Neuron (in vitro differentiated cells): ENCODE data around the gene PROM1.

Experiments
- H2AFZ ChIP-seq: one replicate; pipeline ENCODE4 v1.6.1; 2013; ENCODE audit warnings: low read depth, mild to moderate bottlenecking, inconsistent platforms, low read length, moderate library complexity
- H3K27me3 ChIP-seq: one replicate; pipeline ENCODE4 v1.6.1; 2013; ENCODE audit warnings: low read length; ENCODE audit not compliant: insufficient read depth
- H3K36me3 ChIP-seq: one replicate; pipeline ENCODE4 v1.6.1; 2013; ENCODE audit warnings: low read length; ENCODE audit not compliant: insufficient read depth
- H3K4me1 ChIP-seq: one replicate; pipeline ENCODE4 v1.6.1; 2013; ENCODE audit warnings: low read length; ENCODE audit not compliant: insufficient read depth
- H3K4me3 ChIP-seq: 2 replicates; pipeline ENCODE4 v1.5.1; 2013; ENCODE audit warnings: mild to moderate bottlenecking, low read length, moderate library complexity
- H3K9me3 ChIP-seq: one replicate; pipeline ENCODE4 v1.6.1; 2013; ENCODE audit warnings: low read length

The PROM1 gene

DNA sequence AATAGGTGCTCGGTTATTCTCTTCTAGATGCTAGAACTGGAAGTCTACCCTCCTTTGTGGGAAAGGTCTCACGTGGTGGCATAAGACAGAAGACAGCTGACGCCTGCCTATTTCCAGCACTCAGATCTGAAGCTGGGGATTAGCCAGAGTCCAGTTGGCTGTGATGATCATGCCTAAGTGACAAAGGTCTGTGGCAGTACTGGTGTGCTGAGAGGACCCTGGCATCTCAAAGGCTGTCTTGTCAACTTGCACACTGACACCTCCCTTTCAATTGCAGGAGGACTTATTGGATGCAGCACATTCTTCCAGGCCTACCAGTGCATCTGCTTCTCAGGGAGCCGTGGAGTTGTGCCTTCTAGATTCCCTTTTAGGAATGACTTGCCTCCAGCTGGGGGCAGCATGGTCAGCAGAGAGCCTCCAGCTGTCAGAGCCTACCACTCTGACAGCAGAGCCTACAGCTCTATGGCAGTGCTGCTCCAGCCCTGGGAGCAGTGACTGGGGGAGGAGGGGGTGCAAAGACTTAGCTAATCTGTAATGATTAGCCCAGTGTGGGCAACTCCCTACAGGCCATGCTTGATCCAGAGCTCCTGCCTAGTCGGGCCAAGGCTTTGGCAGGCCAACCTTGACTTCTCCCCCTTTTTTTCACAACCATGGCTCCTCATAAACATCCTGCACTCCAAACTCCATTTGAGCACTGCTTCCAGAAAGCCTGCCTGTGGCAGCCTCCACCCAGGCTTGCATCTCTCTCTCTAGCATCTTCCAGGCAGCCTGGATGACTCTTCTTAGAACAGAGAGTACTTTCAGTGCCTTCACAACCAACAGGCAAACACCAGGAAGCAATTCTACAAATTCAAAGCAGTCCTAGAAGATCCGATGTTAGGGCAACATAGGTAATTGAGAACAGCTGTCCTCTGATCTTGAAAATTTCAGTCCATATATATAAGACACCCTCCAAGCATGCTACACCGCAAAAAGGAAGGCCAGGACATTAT is 107.1 kb downstream of the PROM1 start:
- Histone ChIP-seq H3K9me3 (peaks cover 6% of the 10 kb centered on the region), H3K4me3 (no peak overlapping the region), H3K4me1 (no peaks in the 10 kb centered on the region), H3K27me3 (no peaks in the 10 kb centered on the region), H2AFZ (no peak overlapping the region), H3K36me3 (peaks cover 33% of the 10 kb centered on the region)

DNA sequence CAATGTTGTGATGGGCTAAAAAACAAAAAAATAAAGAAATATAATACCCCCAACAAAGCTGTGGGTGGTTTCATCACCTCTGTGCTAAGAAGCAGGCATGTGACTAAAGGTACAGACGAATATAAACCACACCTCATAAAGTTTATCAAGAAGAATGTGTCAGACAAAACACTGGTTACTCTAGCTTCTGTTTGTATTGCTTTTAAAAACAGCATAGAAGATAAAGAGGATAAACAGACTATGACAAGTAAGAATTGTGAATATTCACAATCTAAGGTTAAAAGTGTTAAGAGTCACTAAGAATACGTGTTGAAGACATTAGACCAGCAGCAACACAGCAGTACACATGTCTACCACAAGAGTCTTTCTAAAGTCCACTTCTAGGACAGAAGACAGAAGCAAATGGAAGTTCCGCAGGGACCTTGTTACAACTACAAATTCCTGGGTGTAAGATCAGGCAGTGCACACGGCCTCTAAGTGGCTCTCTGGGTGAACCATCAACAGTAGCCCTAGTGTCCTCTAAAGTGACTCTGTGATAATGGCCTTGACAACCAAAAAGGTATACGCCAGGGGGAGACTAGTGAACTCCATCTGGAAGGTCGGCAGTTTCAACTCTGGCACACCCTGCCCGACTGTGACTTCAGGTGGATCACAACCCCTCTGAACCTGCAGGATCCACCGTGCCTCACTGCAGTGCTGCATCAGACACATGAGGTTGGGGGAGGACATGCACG is 112.6 kb downstream of the PROM1 start:
- Histone ChIP-seq H3K9me3 (peaks cover 8% of the 10 kb centered on the region), H3K4me1 (no peaks in the 10 kb centered on the region), H3K4me3 (no peak overlapping the region), H2AFZ (no peak overlapping the region), H3K27me3 (no peaks in the 10 kb centered on the region), H3K36me3 (peaks cover 29% of the 10 kb centered on the region)

DNA sequence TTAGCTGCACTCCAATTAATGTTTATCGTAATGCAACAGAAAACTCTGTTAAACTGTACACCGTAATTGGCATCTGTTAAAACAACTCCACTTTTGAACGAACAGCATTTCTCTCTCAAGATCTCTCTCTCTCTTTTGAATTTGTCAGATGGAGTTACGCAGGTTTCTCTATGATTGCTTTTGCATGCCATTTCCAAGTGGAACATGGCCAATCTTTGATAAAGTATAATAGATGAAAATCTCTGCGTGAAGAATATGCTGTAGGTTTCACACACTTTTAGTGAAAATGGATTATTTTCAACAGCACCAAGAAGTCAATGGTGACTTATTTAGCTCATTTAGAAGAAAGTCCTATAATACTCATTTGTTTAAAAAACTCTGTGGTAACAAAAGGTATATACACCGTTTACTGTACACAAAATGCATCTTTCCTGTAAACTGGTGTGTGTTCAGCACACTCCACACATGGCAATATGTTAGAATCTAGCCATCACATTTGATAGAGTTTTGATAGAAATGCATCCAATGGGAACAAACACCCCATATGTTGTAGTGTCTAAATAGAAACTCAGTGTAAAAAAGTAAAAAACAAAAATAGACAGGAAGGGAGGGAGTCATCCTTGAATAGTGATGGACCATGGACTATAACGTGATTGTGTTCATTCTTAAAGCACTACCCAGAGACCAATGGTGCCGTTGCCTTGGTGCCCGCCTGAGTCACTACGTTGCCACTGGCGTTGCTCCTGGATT is 115.1 kb downstream of the PROM1 start:
- no peak overlapping the region for H3K4me3 ChIP-seq
- no peak overlapping the region for H2AFZ ChIP-seq
- H3K36me3 ChIP-seq, result peaks cover 25% of the 10 kb centered on the region
- H3K27me3 ChIP-seq, result no peaks in the 10 kb centered on the region
- H3K9me3 ChIP-seq, result peaks cover 8% of the 10 kb centered on the region
- no peaks in the 10 kb centered on the region for H3K4me1 ChIP-seq

DNA sequence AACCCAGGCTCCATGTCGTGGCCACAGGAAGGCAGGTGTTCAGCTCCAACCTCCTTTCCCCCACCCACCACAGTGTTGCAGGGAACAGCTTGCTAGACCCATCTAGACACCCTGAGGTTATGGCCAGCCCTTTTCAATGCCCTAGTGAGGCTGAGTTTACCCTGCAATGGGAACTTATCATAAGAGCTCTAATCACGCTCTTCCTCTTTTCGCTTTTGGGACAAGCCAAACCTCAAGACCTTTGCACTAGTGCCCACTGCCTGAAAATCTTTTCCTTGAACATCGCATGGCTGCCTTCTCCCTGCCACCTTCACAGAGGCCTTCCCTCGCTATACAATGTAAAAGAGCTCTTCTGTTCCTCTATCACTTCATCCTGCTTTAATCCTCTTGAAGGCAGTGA is 118.5 kb downstream of the PROM1 start:
- H3K36me3 ChIP-seq, result peaks cover 7% of the 10 kb centered on the region
- H3K27me3 ChIP-seq, result no peaks in the 10 kb centered on the region
- no peaks in the 10 kb centered on the region for H3K4me1 ChIP-seq
- no peak overlapping the region for H2AFZ ChIP-seq
- no peak overlapping the region for H3K4me3 ChIP-seq
- peaks cover 2% of the 10 kb centered on the region for H3K9me3 ChIP-seq

DNA sequence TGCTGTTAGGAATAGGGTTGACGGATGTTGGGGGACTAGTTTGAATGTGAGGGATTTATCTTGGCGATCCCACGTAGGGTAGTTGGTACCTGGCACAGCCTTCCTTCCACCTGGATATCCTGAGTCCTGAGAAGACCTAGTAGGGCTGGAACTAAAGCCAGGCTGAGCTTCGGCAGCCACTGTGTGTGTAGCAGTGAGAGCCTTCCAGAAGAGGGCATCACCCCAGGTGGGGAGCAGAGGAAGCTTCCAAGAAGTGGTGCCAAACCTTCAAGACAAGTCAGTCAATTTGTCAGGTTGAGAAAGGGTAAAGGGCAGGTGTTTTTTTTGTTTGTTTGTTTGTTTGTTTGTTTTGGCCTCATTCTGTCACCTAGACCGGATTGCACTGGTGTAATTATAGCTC is 119.7 kb downstream of the PROM1 start:
- Histone ChIP-seq H3K27me3 (no peaks in the 10 kb centered on the region), H3K9me3 (peaks cover 2% of the 10 kb centered on the region), H3K4me3 (no peak overlapping the region), H3K4me1 (no peaks in the 10 kb centered on the region), H3K36me3 (peaks cover 5% of the 10 kb centered on the region), H2AFZ (no peak overlapping the region)

DNA sequence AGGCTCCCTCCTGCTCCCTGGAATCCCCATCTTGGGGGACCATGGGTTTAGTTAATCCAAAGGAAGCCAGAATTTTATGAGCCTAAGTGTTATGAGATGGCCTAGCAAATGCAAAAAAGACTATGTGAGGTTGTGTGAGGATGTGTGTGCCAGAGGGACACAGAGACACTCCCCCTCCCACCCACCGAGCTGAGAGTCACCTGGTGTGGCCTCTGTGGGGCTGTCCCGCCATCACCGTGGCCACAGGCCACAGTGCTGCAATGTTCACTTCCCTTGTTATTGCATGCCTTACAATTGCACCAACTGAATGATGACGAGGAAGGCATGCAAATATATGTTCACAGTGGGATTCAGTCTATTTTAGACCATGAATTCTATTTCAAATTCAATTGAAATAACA is 120.2 kb downstream of the PROM1 start:
- H3K36me3 ChIP-seq, result no peaks in the 10 kb centered on the region

DNA sequence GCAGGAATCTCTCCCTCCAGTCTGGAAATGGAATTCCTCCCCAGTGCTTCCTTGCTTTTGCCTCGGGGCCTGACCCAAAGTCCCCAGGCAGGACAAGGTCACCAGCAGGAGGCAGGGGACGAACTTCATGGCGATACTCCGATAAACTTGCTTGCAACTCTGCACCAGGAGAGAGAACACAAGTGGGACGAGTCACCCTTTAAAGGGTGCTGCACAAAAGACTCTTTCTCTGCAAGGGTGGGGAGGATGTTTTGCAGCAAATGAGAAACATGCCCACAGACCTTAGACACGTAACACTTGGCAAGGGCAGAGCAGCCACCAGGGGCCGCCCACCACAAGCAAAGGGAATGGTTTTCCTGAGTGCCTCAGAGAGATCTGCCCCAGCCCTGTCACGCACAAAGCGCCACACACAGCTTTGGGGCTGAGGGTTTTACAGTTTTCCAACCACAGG is 120.8 kb downstream of the PROM1 start, which contains the start of gene FGFBP2:
Gene FGFBP2, minus strand, starts transcription at position 175 of the 451 bp plus-strand sequence. Its CDS starts 46 bp downstream, at position 129.
- H3K36me3 ChIP-seq, result no peaks in the 10 kb centered on the region
- H3K4me3 ChIP-seq, result no peak within 1 kb of the TSS
- no peaks in the 10 kb centered on the region for H3K9me3 ChIP-seq
- H2AFZ ChIP-seq, result no peak within 1 kb of the TSS
- no peaks in the 10 kb centered on the region for H3K27me3 ChIP-seq
- no peaks in the 10 kb centered on the region for H3K4me1 ChIP-seq

More for the DNA sequence above, 120.2 kb downstream of the PROM1 start:
- Histone ChIP-seq H3K4me3 (no peak overlapping the region), H2AFZ (no peak overlapping the region), H3K9me3 (no peaks in the 10 kb centered on the region), H3K27me3 (no peaks in the 10 kb centered on the region), H3K4me1 (no peaks in the 10 kb centered on the region)

DNA sequence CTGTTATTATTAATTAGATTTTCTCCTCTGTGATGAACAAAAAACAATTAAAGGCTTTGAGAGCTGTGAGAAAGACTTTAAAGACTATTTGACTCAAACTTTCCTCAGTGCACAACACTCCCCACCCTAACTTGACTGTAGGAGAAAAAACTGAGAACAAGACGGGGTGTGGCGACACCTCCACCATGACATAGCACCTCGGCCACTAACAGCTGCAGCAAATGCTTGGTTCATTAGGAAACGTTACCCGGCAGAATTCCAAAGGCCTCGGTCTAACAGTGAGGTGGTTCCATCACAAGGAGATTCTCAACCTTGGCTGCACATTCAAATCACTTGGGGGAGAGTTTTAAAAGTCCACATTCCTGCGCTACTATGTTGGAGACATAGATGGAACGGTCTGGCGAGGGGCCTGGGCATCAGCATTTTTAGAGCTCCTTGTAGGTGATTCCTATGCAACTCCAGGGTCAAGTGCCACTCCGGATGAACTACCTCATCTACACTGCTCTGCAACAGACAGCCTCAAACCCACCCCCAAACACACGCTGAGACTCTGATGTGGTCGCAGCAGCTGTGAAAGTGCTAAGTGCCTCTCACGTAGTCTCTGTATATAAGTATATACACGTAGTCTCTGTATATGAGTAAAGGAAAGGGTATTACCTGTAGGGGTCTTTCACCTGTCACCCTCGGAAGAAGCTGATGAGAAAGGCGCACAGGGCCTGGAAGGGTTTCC is 121.9 kb downstream of the PROM1 start:
- no peak overlapping the region for H3K4me3 ChIP-seq
- no peak overlapping the region for H2AFZ ChIP-seq
- H3K27me3 ChIP-seq, result no peaks in the 10 kb centered on the region
- H3K9me3 ChIP-seq, result no peaks in the 10 kb centered on the region
- no peaks in the 10 kb centered on the region for H3K4me1 ChIP-seq
- no peaks in the 10 kb centered on the region for H3K36me3 ChIP-seq

DNA sequence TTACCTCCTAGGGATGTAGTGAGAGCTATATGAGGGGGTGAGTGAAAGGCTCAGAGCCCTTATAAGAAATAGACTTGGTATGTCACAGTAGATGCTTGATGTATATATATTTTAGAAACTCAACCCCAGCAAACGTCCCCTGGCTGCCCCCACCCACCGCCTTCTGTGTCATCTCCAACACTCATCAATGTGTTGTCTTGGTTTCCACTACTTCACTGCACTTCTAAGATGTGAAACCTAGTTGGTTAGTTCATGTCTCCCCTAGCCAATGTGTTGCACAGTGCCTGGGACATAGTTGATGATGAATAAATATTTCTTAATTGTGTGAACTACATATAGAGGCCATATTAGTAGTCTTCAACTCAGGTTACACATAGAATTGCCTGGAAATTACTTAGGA is 125.3 kb downstream of the PROM1 start:
- no peaks in the 10 kb centered on the region for H3K4me1 ChIP-seq
- no peak overlapping the region for H2AFZ ChIP-seq
- H3K36me3 ChIP-seq, result no peaks in the 10 kb centered on the region
- no peaks in the 10 kb centered on the region for H3K9me3 ChIP-seq
- no peaks in the 10 kb centered on the region for H3K27me3 ChIP-seq
- H3K4me3 ChIP-seq, result no peak overlapping the region

DNA sequence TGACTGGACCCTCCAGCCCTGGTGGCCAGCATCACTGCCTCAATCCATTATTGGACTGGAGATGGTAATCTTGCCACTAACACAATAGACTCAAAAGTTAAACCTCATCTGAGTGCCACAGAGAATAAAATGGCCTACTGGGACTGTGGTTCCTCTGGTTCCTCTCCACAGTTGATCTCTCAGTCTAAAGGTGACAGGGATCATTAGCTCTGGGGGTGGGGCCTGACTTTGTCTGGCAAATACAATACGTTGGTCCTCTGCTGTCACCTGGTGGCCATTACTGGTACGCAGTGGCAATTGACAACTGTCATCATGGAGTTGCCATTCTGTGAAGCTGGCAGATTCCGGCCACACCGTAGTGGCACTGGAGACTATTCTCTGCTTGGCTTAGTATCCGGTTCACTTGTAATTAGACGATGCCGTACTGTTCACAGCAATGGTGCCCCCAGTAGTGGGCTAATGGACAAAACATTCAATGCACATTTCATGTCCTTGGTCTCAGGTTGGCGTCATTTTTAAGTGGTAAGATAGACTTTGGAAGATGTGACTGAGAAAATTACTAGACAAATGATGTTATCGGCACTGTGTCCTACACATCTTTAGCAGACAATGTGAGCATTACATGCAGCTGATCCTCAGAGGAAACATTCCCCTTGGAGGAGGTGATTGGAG is 127.5 kb downstream of the PROM1 start:
- H3K4me3 ChIP-seq, result no peak overlapping the region
- H3K9me3 ChIP-seq, result no peaks in the 10 kb centered on the region
- H3K4me1 ChIP-seq, result no peaks in the 10 kb centered on the region
- H3K36me3 ChIP-seq, result no peaks in the 10 kb centered on the region
- H3K27me3 ChIP-seq, result no peaks in the 10 kb centered on the region
- no peak overlapping the region for H2AFZ ChIP-seq

DNA sequence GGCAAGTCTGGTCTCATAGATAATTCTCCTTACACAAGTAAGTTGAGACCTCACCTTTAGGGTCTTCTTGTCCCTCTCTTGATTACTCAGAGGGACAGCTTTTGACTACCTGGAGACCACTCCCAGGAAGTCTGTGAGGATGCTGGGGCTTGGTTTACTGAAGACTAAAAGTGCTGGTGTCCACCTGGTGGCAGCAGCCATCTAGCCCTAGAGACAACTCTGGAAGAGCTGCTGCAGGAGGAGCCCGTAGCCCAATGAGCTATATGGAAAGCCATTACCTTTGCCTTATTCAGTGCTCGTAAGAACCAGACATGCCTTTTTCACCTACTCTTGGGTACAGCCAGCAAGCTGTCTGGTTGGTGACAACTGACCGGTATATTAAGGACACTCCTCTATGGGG is 128.2 kb downstream of the PROM1 start:
- Histone ChIP-seq H3K36me3 (no peaks in the 10 kb centered on the region), H3K9me3 (no peaks in the 10 kb centered on the region), H3K4me1 (no peaks in the 10 kb centered on the region), H3K27me3 (no peaks in the 10 kb centered on the region), H2AFZ (no peak overlapping the region), H3K4me3 (no peak overlapping the region)

DNA sequence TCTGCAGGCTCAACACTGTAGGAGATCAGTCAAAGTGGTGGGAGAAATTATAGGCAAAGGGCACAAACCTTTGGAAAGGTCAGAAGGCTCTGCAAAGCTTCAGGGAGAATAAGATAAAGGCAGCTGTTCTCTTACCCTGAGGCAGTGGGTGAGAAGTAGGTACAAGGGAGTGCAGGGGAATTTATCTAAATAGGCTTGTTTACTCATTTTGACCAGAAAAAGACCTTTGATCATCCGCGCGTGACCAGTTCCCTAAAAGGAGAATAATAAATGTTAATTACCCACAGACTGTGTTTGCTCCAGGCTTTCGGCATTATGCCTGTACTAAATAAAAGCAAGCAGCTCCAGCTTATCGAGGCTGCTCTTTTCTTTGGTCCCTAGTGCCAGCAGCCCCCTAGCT is 130.2 kb downstream of the PROM1 start:
- Histone ChIP-seq H3K4me3 (no peak overlapping the region), H3K4me1 (no peaks in the 10 kb centered on the region), H2AFZ (no peak overlapping the region), H3K27me3 (no peaks in the 10 kb centered on the region), H3K36me3 (no peaks in the 10 kb centered on the region), H3K9me3 (no peaks in the 10 kb centered on the region)
